K562 (cell line): ENCODE measurements around the gene MVD. TPM values are rescaled to one million over a fixed set of nuclear protein-coding genes. Genes with fewer than 3 reads are reported as not detected.
A peak's percentile ranks its signal among the peaks of the same experiment; 100 is the strongest.

Source experiments
- BMI1 ChIP-seq: fragments of 150-350 bp; IDR thresholded peaks from 2 replicates; pipeline ENCODE4 v1.6.1; 2014; ENCODE audit warnings: low read length
- DPF2 ChIP-seq: fragments of 450-650 bp; IDR thresholded peaks from 2 replicates; pipeline ENCODE4 v1.6.1; 2016
- HDGF ChIP-seq: fragments of 450-650 bp; IDR thresholded peaks from 2 replicates; pipeline ENCODE4 v1.6.1; 2016
- KAT2B ChIP-seq: IDR thresholded peaks from one replicate; pipeline ENCODE4 v1.6.1; 2012; ENCODE audit warnings: low read depth, mild to moderate bottlenecking, control low read depth, inconsistent platforms, low read length, moderate library complexity
- NFIX ChIP-seq: fragments of 250-450 bp; sonication (Bioruptor Pico); IDR thresholded peaks from 2 replicates; pipeline ENCODE4 v1.4.0; 2020; ENCODE audit warnings: low read depth, mild to moderate bottlenecking, moderate library complexity
- POLR2G ChIP-seq: fragments of 200-400 bp; formaldehyde crosslinking; IDR thresholded peaks from 2 replicates; pipeline ENCODE4 v1.6.1; 2017; ENCODE audit warnings: low read depth, mild to moderate bottlenecking, antibody characterized with exemption, low read length, moderate library complexity
- SP2 ChIP-seq: IDR thresholded peaks from 2 replicates; pipeline ENCODE4 v1.6.1; 2011; ENCODE audit warnings: mild to moderate bottlenecking, low read depth, low read length, moderate library complexity; ENCODE audit not compliant: poor library complexity, severe bottlenecking; ENCODE audit errors: extremely low read depth
- XRCC3 ChIP-seq: fragments of 450-650 bp; IDR thresholded peaks from 2 replicates; pipeline ENCODE4 v1.6.1; 2017; ENCODE audit warnings: mild to moderate bottlenecking, moderate library complexity
- ZNF212 ChIP-seq: fragments of 450-650 bp; formaldehyde crosslinking; IDR thresholded peaks from 2 replicates; pipeline ENCODE4 v1.4.0; 2020; ENCODE audit warnings: mild to moderate bottlenecking
- polyA plus RNA-seq, 8 experiments: library from polyadenylated mRNA; depleted of rRNA in 4 of 8; stranded (reverse) in 5 of 8; unstranded in 3 of 8; fragments of >200 nt; fragmentation: Nextera tagmentation in 2 of 8; fragmentation: Illumina TruSeq in 1 of 8; extraction: Ambion mirVana in 2 of 8; extraction: Trizol in 1 of 8; gene quantifications; 2 replicates each; pipeline versions ENCODE4 v1.2.1 to v1.2.3, GENCODE V29; 2011 to 2014; ENCODE audit warnings: inconsistent platforms in 1 of 8, missing spikeins in 1 of 8
- total RNA-seq, 7 experiments: library from RNA; depleted of rRNA in 6 of 7; stranded (reverse); fragments of >200 nt in 6 of 7; fragmentation: Illumina TruSeq in 2 of 7; extraction: Trizol in 2 of 7; gene quantifications; 2 replicates each; pipeline versions ENCODE4 v1.2.1 to v1.2.3, GENCODE V29; 2011 to 2021; ENCODE audit warnings: low replicate concordance in 1 of 7
- TF ChIP-seq, protein P1 (sequence below): sonication (generic); formaldehyde crosslinking; IDR thresholded peaks from 2 replicates; pipeline ENCODE4 v1.8.0; 2022; ENCODE audit warnings: missing genetic modification reagents, mild to moderate bottlenecking, moderate library complexity, borderline replicate concordance
- TF ChIP-seq, protein P2 (sequence below): fragments of 450-650 bp; formaldehyde crosslinking; IDR thresholded peaks from 2 replicates; pipeline ENCODE4 v1.4.0; 2020; ENCODE audit warnings: mild to moderate bottlenecking
- TF ChIP-seq, protein P3 (sequence below), 2 experiments: fragments of 450-650 bp; IDR thresholded peaks; 2 replicates each; pipeline ENCODE4 v1.6.1; 2016
- TF ChIP-seq, protein P4 (sequence below), 2 experiments: fragments of 450-650 bp; formaldehyde crosslinking in 1 of 2; IDR thresholded peaks; 2 replicates each; pipeline versions ENCODE4 v1.4.0 to v1.6.1; 2014 to 2020; ENCODE audit warnings: mild to moderate bottlenecking in 2 of 2, borderline replicate concordance in 1 of 2, low read depth in 1 of 2
- TF ChIP-seq, protein P5 (sequence below): IDR thresholded peaks from 2 replicates; pipeline ENCODE4 v1.6.1; 2016; ENCODE audit warnings: missing genetic modification characterization, missing compliant biosample characterization

MVD gene
- total and polyA plus RNA-seq, 9 of the 15 experiments (the other 6 are each of a cell fraction or from before 2014, with no cell fraction given): 12.2 to 141 (median 45.3) TPM

DNA sequence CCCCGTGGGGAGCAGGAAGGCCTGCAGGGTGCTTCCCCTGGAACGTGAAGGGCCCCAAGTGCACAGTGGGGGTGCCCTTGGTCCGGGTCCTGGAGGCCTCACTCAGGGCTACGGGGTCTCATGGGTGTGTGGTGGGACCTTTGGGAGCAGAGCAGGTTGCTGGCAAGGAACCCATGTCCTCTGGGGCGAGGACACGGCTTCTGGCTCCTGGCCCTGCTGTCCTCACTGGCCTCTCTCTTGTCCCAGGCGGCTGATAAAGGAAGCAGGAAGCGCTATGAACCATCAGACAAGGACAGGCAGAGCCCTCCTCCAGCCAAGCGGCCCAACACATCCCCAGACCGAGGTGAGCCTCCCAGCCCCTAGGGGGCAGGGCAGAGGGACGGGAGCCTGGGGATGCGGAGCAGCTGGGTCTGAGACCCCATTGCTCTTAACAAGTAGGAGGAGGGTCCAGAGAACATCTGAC lies 34.3 kb downstream of the MVD start (continued):
- TF ChIP-seq, protein P1, sequence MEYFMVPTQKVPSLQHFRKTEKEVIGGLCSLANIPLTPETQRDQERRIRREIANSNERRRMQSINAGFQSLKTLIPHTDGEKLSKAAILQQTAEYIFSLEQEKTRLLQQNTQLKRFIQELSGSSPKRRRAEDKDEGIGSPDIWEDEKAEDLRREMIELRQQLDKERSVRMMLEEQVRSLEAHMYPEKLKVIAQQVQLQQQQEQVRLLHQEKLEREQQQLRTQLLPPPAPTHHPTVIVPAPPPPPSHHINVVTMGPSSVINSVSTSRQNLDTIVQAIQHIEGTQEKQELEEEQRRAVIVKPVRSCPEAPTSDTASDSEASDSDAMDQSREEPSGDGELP (CRISPR knock-in tag): peak; percentile 96
- TF ChIP-seq HDGF (peak; percentile 80), SP2 (peak; percentile 57), KAT2B (peak; percentile 40), BMI1 (no peak), DPF2 (peak; percentile 62), POLR2G (peak; percentile 67), XRCC3 (no peak), ZNF212 (CRISPR knock-in tag) (no peak), NFIX (CRISPR knock-in tag) (no peak)
- TF ChIP-seq, protein P2, sequence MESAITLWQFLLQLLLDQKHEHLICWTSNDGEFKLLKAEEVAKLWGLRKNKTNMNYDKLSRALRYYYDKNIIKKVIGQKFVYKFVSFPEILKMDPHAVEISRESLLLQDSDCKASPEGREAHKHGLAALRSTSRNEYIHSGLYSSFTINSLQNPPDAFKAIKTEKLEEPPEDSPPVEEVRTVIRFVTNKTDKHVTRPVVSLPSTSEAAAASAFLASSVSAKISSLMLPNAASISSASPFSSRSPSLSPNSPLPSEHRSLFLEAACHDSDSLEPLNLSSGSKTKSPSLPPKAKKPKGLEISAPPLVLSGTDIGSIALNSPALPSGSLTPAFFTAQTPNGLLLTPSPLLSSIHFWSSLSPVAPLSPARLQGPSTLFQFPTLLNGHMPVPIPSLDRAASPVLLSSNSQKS (CRISPR knock-in tag): no peak
- TF ChIP-seq, protein P3, sequence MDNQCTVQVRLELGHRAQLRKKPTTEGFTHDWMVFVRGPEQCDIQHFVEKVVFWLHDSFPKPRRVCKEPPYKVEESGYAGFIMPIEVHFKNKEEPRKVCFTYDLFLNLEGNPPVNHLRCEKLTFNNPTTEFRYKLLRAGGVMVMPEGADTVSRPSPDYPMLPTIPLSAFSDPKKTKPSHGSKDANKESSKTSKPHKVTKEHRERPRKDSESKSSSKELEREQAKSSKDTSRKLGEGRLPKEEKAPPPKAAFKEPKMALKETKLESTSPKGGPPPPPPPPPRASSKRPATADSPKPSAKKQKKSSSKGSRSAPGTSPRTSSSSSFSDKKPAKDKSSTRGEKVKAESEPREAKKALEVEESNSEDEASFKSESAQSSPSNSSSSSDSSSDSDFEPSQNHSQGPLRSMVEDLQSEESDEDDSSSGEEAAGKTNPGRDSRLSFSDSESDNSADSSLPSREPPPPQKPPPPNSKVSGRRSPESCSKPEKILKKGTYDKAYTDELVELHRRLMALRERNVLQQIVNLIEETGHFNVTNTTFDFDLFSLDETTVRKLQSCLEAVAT (IDR thresholded peaks at IDR 0.05): peak in 1 of 2 experiments; percentile 67; a peak in 2 of 4 replicates
- TF ChIP-seq, protein P4, sequence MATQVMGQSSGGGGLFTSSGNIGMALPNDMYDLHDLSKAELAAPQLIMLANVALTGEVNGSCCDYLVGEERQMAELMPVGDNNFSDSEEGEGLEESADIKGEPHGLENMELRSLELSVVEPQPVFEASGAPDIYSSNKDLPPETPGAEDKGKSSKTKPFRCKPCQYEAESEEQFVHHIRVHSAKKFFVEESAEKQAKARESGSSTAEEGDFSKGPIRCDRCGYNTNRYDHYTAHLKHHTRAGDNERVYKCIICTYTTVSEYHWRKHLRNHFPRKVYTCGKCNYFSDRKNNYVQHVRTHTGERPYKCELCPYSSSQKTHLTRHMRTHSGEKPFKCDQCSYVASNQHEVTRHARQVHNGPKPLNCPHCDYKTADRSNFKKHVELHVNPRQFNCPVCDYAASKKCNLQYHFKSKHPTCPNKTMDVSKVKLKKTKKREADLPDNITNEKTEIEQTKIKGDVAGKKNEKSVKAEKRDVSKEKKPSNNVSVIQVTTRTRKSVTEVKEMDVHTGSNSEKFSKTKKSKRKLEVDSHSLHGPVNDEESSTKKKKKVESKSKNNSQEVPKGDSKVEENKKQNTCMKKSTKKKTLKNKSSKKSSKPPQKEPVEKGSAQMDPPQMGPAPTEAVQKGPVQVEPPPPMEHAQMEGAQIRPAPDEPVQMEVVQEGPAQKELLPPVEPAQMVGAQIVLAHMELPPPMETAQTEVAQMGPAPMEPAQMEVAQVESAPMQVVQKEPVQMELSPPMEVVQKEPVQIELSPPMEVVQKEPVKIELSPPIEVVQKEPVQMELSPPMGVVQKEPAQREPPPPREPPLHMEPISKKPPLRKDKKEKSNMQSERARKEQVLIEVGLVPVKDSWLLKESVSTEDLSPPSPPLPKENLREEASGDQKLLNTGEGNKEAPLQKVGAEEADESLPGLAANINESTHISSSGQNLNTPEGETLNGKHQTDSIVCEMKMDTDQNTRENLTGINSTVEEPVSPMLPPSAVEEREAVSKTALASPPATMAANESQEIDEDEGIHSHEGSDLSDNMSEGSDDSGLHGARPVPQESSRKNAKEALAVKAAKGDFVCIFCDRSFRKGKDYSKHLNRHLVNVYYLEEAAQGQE (IDR thresholded peaks at IDR 0.05; ENCODE audit: borderline replicate concordance): peak; percentile 27; the same call in 1 of the 2 replicates
- TF ChIP-seq, protein P4 (CRISPR knock-in tag; IDR thresholded peaks at IDR 0.05; ENCODE audit: low read depth): no peak
- TF ChIP-seq, protein P5, sequence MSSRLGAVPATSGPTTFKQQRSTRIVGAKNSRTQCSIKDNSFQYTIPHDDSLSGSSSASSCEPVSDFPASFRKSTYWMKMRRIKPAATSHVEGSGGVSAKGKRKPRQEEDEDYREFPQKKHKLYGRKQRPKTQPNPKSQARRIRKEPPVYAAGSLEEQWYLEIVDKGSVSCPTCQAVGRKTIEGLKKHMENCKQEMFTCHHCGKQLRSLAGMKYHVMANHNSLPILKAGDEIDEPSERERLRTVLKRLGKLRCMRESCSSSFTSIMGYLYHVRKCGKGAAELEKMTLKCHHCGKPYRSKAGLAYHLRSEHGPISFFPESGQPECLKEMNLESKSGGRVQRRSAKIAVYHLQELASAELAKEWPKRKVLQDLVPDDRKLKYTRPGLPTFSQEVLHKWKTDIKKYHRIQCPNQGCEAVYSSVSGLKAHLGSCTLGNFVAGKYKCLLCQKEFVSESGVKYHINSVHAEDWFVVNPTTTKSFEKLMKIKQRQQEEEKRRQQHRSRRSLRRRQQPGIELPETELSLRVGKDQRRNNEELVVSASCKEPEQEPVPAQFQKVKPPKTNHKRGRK (tag): no peak
